Psoas muscle (tissue), 8 donors: Measurements from ENCODE around the gene TXNRD3. TPM values are rescaled to one million over a fixed set of nuclear protein-coding genes. Genes with fewer than 3 reads are reported as not detected.
A peak's percentile ranks its signal among the peaks of the same experiment; 100 is the strongest.

Source experiments
- ATAC-seq, 4 donors: fragments of 200-7000 bp; cut with Tn5 transposase; one replicate each; pipeline ENCODE4 v1.9.1; 2020; ENCODE audit warnings: moderate library complexity in 3 of 4, mild to moderate bottlenecking in 2 of 4
- DNase-seq, 2 donors: peaks; one replicate each; pipeline ENCODE4 v3.0.0-alpha.2; 2020
- H3K27ac ChIP-seq: fragments of 200-600 bp; one replicate; pipeline ENCODE4 v1.8.0; 2022
- H3K27me3 ChIP-seq, 3 donors: fragments of 200-600 bp in 1 of 3; one replicate each; pipeline versions ENCODE4 v1.6.1 to v1.8.0; 2013 to 2022; ENCODE audit warnings: low read length in 2 of 3, mild to moderate bottlenecking in 2 of 3, moderate library complexity in 1 of 3; ENCODE audit not compliant: insufficient read depth in 3 of 3
- H3K36me3 ChIP-seq, 2 donors: fragments of 200-600 bp in 1 of 2; one replicate each; pipeline versions ENCODE4 v1.6.1 to v1.8.0; 2013 to 2022; ENCODE audit warnings: low read depth in 1 of 2, mild to moderate bottlenecking in 1 of 2, moderate library complexity in 1 of 2; ENCODE audit not compliant: insufficient read depth in 1 of 2
- H3K4me1 ChIP-seq: fragments of 200-600 bp; one replicate; pipeline ENCODE4 v1.8.0; 2022
- H3K4me3 ChIP-seq: fragments of 200-600 bp; one replicate; pipeline ENCODE4 v1.8.0; 2022; ENCODE audit warnings: mild to moderate bottlenecking
- H3K9me3 ChIP-seq: fragments of 200-600 bp; one replicate; pipeline ENCODE4 v1.8.0; 2022
- CTCF ChIP-seq: fragments of 200-600 bp; IDR thresholded peaks from one replicate; pipeline ENCODE4 v1.8.0; 2022; ENCODE audit warnings: antibody characterized with exemption
- WGBS, 3 donors: extraction: QIAGEN DNeasy Blood & Tissue Kit; methylation state at CpG; one replicate each; pipeline versions ENCODE4 v1.1.6 to v1.1.7; 2013; 5-methylcytosine and 5-hydroxymethylcytosine counted together
- intact Hi-C, 2 donors: fragments of 100-400 bp; cut with DNase I; formaldehyde crosslinking; loops; one replicate each; pipeline versions ENCODE4 v1.11.0 to v1.14.2; 2022
- polyA plus RNA-seq, 3 donors: library from polyadenylated mRNA; stranded (reverse); fragments of 200-250 nt; gene quantifications; one replicate each; pipeline ENCODE4 v1.2.3, GENCODE V29; 2013
- total RNA-seq, 4 donors: library from RNA; stranded (reverse); fragmentation: NEBNext Ultra II Directional in 2 of 4; extraction: Animal tissue kit (Norgen Biotek cat#: 25700) in 2 of 4; gene quantifications; one replicate each; pipeline versions ENCODE4 v1.2.1 to v1.2.4, GENCODE V29; 2021 to 2023
- donor health status: healthy with polysubstance abuse.
- donor health status: DM: no; HTN: no; CAD: no; lungs with moderate emphysema.
- donor health status: Bipolar disorder and iron deficiency.
- donor health status: healthy.
- donor health status: DM: yes; HTN: yes; CAD: no.
- donor health status: DM: no; HTN: no; CAD: no.
- donor health status: DM: no; HTN: no; CAD: no.
- donor health status: DM: yes; HTN: yes; CAD: no.

TXNRD3 gene
- total and polyA plus RNA-seq, 7 donors = 1.6 to 9.6 (median 5.0) TPM

- WGBS, 3 donors = 81 to 87% (median 84%) methylated on average over 11 of the region's 11 CpGs
- no peak for TF ChIP-seq CTCF
- Histone ChIP-seq H3K4me3 (no peak overlapping the region), H3K27ac (no peak overlapping the region), H3K9me3 (no peaks in the 10 kb centered on the region), H3K4me1 (no peaks in the 10 kb centered on the region), H3K27me3 (no peaks in the 10 kb centered on the region), H3K36me3 (no peaks in the 10 kb centered on the region)
- intact Hi-C loops = loop anchor here (1.0 to 5.0 kb wide), 6 partner anchors 67 to 867 kb away; partner anchors contain the start of gene PLXNA1 (in 1 of the 2)
- DNase-seq (no peak), ATAC-seq (no peak)
Measured at GRCh38 chr3:126679831-126680666, 25.1 kb upstream of the TXNRD3 start.

GRCh38 chr3:126679318-126679751 lies 24.4 kb upstream of the TXNRD3 start:
- Histone ChIP-seq H3K9me3 (peaks cover 5% of the 10 kb centered on the region), H3K4me3 (no peak overlapping the region), H3K4me1 (no peaks in the 10 kb centered on the region), H3K36me3 (no peaks in the 10 kb centered on the region), H3K27ac (no peak overlapping the region), H3K27me3 (no peaks in the 10 kb centered on the region)
- intact Hi-C loops = loop anchor here (1.0 to 5.0 kb wide), 4 partner anchors 503 to 868 kb away; no protein-coding TSS in a partner anchor
- peak; percentile 98 for TF ChIP-seq CTCF
- ATAC-seq = peak; percentile 92 to 98 (median 94)
- peak; percentile 82 to 88 for DNase-seq
- 2 to 4% (median 2%) methylated on average over 18 to 20 of the region's 20 CpGs for whole genome bisulfite sequencing, 3 donors

- Histone ChIP-seq H3K4me1 (no peaks in the 10 kb centered on the region), H3K4me3 (no peak overlapping the region), H3K27ac (no peak overlapping the region), H3K9me3 (peaks cover 8% of the 10 kb centered on the region), H3K36me3 (no peaks in the 10 kb centered on the region), H3K27me3 (no peaks in the 10 kb centered on the region)
- DNase-seq (no peak), ATAC-seq (peak in 3 of 4 donors; percentile 9 to 31 (median 22))
- no peak for TF ChIP-seq CTCF
- WGBS, 3 donors = 14 to 25% (median 17%) methylated on average over 29 to 30 of the region's 30 CpGs
- intact Hi-C loops = loop anchor here (1.0 to 5.0 kb wide), 4 partner anchors 503 to 868 kb away; no protein-coding TSS in a partner anchor
Measured at GRCh38 chr3:126678693-126679317, 23.9 kb upstream of the TXNRD3 start.

- Histone ChIP-seq H3K36me3 (no peaks in the 10 kb centered on the region), H3K9me3 (peaks cover 8% of the 10 kb centered on the region), H3K4me3 (no peak overlapping the region), H3K27me3 (no peaks in the 10 kb centered on the region), H3K27ac (no peak overlapping the region), H3K4me1 (no peaks in the 10 kb centered on the region)
- no peak for TF ChIP-seq CTCF
- DNase-seq (no peak), ATAC-seq (no peak)
- intact Hi-C loops = loop anchor here (5.0 kb wide), 3 partner anchors 504 to 869 kb away; no protein-coding TSS in a partner anchor
- WGBS, 3 donors = 53 to 76% (median 59%) methylated on average over 13 of the region's 13 CpGs
Measured at GRCh38 chr3:126677862-126678503, 23.1 kb upstream of the TXNRD3 start.
